Measurements from ENCODE around the gene IGSF8.

IGSF8 gene

GRCh38 chr1:160104486-160104885 is 6.1 kb upstream of the IGSF8 start:
- no peak for DNase-seq (ENCODE audit: low read depth)

GRCh38 chr1:160103658-160104408 is 5.4 kb upstream of the IGSF8 start:
- no peak for DNase-seq (ENCODE audit: low read depth)

GRCh38 chr1:160101717-160102522 is 3.5 kb upstream of the IGSF8 start:
- no peak for DNase-seq (ENCODE audit: low read depth)

- DNase-seq (ENCODE audit: low read depth) = peak; percentile 53
Measured at GRCh38 chr1:160101037-160101716, 2.8 kb upstream of the IGSF8 start.

- DNase-seq (ENCODE audit: low read depth) = no peak
Measured at GRCh38 chr1:160099716-160100375, 1.4 kb upstream of the IGSF8 start.

- peak; percentile 90 for DNase-seq (ENCODE audit: low read depth)
Measured at GRCh38 chr1:160098852-160099561, 588 bp upstream of the IGSF8 start.

GRCh38 chr1:160097151-160097910 is 1.1 kb downstream of the IGSF8 start:
- no peak for DNase-seq (ENCODE audit: low read depth)

- no peak for DNase-seq (ENCODE audit: low read depth)
Measured at GRCh38 chr1:160096274-160097116, 1.9 kb downstream of the IGSF8 start.

- DNase-seq (ENCODE audit: low read depth) = no peak
Measured at GRCh38 chr1:160095382-160096105, 2.9 kb downstream of the IGSF8 start.

GRCh38 chr1:160094806-160095205 is 3.6 kb downstream of the IGSF8 start:
- no peak for DNase-seq (ENCODE audit: low read depth)

- DNase-seq (ENCODE audit: low read depth) = no peak
Measured at GRCh38 chr1:160094291-160094625, 4.2 kb downstream of the IGSF8 start.

GRCh38 chr1:160093624-160094290 is 4.7 kb downstream of the IGSF8 start:
- no peak for DNase-seq (ENCODE audit: low read depth)

- DNase-seq (ENCODE audit: low read depth) = no peak
Measured at GRCh38 chr1:160093069-160093395, 5.4 kb downstream of the IGSF8 start.

GRCh38 chr1:160092366-160093068 is 5.9 kb downstream of the IGSF8 start:
- no peak for DNase-seq (ENCODE audit: low read depth)

- no peak for DNase-seq (ENCODE audit: low read depth)
Measured at GRCh38 chr1:160091666-160092223, 6.7 kb downstream of the IGSF8 start.

GRCh38 chr1:160090760-160091159 is 7.7 kb downstream of the IGSF8 start:
- DNase-seq (ENCODE audit: low read depth) = no peak

- DNase-seq (ENCODE audit: low read depth) = no peak
Measured at GRCh38 chr1:160089883-160090282, 8.5 kb downstream of the IGSF8 start.

GRCh38 chr1:160087118-160087662 is 11.2 kb downstream of the IGSF8 start:
- no peak for DNase-seq (ENCODE audit: low read depth)
